Activated T-helper 1 cell treated with Interleukin-2 at 50 U/mL for 16 hours (primary cell): ENCODE data around the gene ZNF81.
"Not testable (repeated sequence)": the region's sequence is repeated elsewhere in the genome, so short reads cannot be mapped to it uniquely, and the experiment has no call there.

Source experiments
- DNase-seq: peaks from one replicate; pipeline ENCODE4 v3.0.0-alpha.2; 2020; ENCODE audit warnings: low read depth

ZNF81 gene

DNA sequence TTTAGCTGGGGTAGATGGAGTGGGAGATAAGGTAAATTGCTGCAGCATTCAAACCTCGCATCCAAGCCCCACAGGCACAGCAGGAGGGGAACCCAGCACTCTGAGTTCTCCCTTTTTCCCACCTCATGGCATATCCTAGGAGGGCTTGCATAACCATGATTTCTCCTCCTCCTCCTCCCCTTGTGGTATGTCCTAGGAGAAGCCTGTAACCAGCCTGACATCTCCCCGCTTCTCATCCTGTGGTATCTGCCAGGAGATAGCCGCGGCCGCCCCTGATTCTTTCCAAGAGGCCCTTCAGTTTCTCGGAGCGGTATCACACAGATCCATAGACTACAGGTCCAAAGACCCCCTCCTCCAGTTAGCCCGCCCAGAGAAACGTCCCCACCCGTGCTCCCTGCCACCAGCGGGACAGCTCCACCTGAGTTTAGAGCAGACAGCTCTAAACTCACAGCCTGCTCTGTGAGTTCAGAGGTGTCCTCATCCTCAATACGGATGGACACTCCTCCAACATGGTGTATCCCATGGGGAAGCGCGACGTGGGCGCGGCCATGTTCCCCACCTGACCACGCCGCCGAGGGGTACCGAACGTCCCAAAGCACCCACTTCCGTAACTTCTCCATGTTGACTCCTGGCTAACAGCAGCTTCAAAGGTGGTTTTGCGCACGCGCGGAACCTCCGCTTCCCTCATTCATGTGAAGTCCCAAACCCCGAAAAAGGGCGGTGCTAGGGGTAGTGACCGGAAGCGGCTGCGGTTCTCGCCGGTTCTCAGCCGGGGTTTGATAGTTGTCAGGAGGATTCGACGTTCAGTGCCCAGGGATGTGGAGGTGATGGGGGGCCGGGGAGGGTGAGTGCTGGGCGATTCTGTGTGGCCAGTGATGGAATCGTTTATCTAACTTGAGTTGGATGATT, at the start of gene ZNF81:
ZNF81 (plus strand) TSS at position 739 of the 909 bp plus-strand sequence. CDS start 9,366 bp downstream, outside the sequence.
- DNase-seq: peak; percentile 78

DNA sequence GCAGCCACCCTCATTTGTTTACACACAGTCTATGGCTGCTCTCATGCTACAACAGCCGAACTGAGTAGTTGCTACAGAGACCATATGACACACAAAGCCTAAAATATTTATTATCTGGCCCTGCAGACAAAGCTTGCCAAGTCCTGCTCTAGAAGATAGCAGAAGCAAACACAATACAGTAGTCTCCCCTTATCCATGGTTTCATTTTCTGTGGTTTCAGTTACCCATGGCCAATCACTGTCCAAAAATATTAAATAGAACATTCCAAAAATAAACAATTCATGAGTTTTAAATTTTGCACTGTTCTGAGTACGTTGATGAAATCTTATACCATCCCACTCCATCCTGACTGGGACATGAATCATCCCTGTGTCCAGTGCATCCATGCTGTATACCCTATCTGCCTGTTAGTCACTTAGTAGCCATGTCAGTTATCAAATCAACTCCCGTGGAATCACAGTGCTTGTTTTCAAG, 40.2 kb upstream of the ZNF81 start:
- DNase-seq: no peak

DNA sequence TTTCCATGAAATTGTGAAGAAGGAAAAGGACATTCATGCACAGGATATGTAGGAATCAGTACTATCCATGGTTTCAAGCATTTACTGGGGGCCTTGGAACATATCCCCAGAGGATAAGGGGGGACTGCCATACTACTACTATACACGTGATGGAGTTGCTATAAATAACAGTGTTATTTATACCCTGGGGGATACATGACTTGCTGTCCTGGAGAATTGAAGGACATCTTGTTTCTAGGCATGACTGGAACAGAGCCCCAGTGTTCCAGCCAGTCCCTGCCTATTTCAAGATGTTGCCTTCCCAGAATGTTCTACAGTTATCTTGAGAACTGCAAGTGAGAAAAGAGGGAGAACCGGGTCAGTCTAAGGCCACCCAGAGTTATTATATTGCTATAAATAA, 39.6 kb upstream of the ZNF81 start:
- no peak for DNase-seq

DNA sequence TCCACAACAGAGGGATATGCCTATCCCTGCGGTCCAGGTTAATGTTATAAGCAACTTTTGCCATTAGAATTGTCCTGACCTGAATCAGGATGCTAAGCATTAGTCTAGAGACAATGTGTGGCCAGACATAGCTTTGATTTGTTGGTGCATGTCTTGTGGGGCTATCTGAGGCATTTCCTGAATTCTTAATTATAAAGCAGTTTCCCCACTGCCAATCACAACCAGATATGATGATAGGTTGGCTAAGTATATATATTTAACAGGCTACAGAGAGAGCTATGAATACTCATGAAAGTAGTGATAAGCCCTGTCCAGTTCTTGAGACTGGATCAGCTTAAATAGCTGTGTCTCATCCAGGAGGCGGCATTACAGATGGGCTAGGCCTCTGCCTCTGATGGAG, 37.8 kb upstream of the ZNF81 start:
- DNase-seq: no peak

DNA sequence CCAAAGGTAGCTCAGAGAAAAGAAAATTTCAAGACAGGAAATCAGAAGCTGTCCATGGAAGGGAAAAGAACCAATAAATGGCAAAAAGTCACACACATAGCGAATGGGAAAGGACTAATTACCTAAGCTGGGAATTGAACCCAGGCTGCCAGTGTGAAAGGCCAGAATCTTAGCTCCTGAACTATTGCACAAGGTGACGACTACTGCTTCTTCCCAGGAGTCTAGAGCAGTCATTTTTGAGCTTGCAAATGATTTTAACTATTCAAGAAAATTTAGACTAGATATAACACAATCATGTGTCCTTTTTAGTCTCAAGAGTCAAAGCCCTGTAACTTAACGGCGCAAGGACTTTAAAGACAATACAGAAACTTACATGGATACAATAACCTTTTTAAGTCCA, 34.1 kb upstream of the ZNF81 start:
- DNase-seq: no peak

DNA sequence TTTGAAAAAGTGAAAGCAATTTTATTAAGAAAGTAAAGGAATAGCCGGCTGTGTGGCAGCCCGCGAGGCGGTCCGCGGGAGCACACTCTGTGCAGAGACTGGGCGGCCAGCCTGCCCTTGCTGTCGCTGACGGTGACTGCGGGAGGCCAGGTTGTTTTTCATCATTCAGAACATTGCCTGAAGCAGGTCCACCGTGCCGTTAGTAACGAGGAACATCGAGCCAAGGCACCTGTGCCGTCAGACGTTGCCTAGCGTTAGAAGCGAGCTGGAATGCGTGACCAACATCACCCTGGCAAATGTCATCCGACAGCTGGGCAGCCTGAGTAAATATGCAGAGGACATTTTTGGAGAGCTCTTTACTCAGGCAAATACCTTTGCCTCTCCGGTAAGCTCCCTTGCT, 33.6 kb upstream of the ZNF81 start:
- DNase-seq: not testable (repeated sequence)

DNA sequence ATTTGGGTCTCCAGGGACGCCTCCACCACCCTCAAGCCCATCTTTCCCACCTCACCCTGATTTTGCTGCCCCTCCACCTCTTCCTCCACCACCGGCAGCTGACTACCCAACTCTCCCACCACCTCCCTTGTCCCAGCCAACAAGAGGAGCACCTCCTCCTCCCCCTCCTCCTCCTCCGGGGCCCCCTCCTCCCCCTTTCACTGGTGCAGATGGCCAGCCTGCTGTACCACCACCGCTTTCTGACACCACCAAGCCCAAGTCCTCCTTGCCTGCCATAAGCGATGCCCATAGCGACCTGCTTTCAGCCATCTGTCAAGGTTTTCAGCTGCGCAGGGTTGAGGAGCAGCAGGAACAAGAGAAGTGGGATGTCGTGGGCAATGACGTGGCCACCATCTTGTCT, 32.4 kb upstream of the ZNF81 start:
- no peak for DNase-seq

DNA sequence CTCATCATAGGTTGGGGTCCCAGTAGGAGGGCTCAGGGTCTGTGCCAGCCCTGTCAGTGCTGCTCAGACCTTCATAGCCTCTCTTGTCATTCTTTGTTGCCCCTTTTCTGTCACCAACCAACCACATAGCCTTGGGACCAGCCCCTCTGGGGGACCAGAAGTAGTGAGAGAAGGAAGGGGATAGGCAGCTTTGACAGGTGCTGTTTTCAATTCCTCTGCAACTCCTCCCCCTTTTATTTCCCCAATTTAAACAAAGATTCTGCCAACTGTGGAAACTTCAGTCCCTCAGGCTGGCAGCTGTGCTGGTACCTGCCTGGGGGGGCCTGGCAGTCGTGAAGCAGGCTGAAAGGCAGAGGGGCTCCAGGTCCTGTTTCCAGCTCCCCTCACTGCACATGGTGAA, 30.9 kb upstream of the ZNF81 start:
- not testable (repeated sequence) for DNase-seq

DNA sequence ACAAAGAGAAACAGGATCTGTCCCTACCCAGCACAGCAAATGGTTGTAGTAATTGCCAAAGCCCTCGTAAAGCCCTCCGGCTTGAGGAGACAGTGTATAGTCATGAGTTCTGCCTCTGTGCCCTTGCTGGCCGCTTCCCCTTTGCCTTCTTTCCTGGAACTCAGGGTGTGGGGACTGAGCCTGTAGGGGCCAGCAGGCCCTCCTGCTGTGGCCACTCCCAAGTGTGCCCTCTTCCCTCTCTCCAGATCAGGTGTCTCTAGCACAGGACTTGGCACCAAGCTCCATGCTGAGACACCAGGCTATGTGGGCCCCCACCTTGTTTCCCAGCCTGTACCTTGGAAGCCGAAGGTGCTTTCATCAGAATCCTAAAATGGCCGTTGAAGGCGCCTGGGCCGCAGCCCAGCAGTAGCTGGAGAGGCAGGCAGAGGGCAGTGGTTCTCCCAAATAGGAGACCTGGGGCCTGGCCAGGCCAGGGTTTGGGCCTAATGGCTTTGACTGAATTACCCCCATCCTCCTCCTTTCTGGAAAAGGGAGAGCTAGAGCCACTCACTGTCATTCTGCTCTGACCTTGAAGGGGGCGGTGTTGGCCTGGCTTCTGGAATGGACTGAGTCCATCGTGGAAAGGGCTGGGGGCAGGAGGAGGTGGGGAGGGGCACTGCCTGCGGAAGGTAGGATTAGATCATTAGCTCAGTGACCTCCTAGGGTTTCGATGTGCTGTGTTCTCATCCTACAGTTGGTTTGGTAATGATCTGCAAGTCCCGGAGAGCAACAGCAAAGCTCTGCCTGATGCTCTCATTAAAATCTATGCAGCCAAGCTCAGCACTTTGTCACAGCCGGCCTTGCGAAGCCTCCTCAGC, 30.1 kb upstream of the ZNF81 start:
- DNase-seq: not testable (repeated sequence)

DNA sequence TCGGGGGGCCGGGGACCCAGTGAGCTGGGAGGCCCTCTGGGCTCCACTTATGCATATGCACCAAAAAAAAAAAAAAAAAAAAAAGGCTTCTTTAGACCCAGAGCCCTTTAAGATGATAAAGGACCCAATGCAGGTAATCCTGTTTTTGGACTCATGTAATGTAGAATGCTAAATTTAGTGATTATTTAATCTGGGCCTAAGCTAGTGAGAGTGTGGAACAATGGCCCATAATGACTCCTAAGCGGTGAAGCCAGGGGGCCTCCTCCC, 29.5 kb upstream of the ZNF81 start:
- DNase-seq: not testable (repeated sequence)

DNA sequence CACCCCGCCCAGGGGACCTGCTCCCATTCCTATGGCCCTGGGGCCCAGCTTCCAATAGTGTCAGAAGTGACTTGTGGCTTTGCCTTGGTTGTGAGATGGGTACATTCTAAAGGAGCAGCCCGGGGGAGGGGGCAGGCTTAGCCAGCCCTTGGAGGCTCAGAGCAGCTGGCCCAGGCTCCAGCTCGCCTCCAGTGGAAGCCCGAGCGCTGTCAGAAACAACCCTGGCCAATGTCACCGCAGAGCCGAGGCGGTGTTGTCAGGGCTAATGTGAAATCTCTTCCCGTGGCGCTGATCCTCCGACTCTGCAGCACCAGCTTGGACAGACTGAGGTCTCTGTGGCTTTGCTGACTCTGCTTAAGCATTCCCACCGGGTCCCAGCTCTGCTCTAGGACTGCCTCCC, 29.2 kb upstream of the ZNF81 start:
- no peak for DNase-seq

DNA sequence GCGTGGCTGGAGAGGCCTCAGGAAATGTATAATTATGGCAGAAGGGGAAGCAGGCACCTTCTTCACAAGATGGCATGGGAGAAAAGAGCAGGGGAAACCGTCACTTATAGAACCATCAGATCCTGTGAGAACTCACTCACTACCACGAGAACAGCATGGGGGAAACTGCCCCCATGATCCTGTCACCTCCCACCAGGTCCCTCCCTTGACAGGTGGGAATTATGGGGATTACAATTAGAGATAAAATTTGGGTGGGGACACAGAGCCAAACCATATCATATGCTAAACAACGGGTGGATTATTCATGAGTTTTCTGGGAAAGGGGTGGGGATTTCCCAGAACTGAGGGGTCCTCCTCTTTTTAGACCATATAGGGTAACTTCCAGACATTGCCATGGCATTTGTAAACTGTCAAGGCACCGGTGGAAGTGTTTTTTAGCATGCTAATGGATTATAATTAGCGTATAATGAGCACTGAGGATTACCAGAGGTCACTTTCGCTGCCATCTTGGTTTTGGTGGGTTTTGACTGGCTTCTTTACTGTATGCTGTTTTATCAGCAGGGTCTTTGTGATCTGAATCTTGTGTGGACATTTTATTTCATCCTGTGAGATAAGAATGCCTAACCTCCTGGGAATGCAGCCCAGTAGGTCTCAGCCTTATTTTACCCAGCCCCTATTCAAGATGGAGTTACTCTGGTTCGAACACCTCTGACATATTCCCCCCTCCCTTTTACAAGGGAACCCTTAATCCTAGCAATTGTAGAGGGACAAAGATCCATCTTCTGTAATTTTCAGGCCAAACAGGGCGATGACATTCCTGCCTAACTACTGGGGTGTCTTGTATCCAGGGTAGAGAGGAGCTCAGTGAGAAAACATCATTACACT, 27.6 kb upstream of the ZNF81 start:
- DNase-seq: no peak

DNA sequence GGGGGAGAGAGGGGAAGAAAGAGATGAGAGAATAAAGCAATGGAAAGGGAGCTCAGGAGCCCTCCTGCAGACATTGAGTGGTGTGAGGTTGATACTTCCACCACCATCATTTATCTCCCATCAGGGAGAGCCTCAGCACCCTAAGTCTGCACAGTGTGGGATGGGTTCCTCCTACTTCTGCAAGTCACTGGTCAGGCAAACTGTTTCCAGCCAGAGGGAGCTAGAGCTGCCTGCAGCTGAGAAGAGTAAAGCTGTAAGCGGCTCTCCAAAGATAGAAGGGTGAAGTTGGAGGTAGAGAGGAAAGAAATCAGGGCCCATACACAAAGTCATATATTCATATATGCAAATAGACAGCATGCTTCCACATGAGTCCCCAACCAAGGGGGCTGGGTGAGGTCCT, 21.9 kb upstream of the ZNF81 start:
- no peak for DNase-seq

DNA sequence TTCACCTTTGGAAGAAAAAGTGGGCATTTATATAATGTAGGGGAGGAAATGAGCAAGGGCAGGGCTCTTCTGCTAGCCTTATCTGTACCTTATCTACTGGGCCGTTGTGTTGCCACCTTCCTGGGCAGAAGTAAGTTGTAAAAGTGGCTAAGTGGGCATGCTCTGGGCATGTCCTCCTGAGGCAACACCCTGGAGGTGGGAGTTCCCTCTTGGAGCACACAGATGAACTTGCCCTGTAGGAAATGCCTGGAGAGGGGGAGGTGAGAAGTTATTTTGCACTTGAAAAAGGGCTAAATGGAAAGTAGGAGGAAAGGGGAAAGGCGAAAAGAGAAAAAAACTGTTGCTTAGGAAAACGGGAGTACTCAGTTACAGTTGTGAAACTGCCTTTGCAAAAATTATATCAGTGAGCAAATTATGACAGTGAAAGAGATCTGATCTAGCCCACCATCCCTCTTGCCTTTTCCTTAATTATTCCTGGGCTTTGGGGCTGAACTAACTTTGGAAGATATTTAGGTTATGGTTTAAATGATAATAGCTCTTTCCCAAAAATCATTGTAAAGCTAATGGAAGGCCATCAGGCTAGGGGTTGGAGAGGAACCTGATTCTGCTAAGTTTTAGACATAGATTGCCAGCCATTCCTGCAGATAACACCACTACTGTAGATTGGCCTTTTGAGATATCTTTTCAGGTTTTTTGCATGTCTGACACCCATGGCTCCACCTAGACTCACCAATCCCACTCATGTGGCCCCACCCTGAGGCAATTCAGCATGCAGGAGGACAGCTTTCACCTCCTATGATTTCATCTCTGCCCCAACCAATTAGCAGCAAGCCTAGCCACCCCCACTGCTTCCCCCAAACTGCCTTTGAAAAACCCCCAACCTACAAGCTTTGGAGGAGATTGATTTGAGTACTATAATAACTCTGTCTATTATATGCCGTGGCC, 20.5 kb upstream of the ZNF81 start:
- DNase-seq: no peak

DNA sequence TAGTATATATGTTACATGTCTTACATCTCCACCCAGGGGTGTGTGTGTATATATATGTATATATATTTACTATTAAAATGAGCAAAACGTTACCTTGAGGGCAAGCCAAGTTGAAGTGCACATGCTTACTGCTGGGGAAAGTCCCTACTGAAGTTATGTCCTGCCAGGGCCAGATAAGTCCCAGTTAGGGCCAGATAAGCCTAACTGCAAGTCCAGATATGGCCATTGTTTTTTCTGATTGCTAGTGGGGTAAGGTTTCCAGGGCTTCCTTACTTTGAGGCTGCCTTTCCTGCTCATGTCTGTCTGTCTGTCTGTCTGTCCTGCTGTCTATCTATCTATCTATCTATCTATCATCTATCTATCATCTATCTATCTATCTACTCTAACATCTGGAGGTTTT, 19.3 kb upstream of the ZNF81 start:
- no peak for DNase-seq

DNA sequence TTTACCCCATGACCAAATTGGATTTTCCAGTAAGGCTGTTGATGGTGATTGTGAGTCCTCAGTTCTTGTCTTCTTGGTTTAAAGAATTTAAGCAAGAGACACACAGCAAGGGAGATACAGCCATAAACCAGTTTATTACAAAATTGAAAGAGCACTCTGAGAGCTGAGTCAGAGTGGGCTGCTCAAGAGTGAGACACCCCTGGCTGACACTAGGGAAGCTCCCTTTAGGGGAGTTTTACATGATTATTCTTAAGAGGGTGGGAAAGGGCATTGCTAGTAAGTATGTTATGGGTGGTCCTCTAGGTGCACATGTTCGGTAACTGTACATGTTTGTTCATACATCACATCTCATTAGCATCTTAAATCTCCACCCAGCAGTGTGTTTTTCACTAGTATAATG, 18.8 kb upstream of the ZNF81 start:
- DNase-seq: no peak

DNA sequence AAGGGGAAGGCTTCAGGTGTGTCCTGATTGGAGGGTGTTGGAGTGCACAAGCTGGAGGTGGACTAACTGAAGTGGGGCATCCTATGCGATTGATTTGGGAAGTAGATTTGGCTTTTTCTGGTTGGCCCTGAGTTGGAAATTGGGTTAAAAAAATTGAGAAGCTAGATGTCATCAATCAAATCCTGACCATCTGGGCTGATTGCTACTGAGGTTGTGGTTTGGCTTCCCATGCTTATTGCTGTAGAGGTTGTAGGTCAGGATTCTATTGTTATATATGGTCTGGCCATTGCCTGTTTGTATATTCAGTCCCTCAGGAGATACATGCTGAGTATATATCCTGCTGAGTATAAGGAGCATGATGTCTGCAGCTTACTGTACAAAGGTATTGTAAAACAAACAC, 7.7 kb upstream of the ZNF81 start:
- DNase-seq: no peak

DNA sequence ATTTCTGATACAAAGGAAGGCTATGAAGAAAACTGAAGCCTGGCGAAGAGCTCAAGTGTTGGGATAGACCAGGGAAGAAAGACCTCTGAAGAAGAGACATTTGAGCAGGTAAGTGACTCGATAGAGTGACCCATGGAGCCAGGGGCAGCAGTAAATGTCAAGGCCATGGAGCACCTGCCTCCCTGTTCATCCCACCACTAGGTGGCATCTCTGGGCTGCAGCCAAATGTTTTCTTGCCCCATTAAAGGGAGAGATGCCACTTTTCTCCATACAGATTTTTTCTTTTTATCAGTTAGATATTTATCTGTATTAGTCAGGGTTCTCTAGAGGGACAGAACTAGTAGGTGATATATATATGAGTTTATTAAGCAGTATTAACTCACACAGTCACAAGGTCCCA, 4.9 kb upstream of the ZNF81 start:
- DNase-seq: peak; percentile 19

DNA sequence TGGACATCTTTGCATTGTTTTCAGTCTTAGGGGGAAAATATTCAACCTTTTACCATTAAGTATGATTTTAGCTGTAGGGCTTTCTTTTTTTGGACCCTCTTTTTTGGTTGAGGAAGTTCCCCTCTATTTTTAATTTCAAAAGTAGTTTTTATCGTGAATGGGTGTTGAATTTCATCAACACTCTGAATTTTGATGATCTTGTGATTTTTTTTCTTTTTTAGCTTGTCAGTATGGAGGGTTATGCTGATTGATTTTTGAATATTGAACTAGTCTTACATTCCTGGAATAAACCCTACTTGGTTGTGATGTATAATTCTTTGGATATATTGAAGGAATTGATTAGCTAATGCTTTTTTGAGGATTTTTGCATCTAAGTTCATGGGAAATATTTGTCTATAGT, 1.7 kb downstream of the ZNF81 start:
- DNase-seq: no peak

DNA sequence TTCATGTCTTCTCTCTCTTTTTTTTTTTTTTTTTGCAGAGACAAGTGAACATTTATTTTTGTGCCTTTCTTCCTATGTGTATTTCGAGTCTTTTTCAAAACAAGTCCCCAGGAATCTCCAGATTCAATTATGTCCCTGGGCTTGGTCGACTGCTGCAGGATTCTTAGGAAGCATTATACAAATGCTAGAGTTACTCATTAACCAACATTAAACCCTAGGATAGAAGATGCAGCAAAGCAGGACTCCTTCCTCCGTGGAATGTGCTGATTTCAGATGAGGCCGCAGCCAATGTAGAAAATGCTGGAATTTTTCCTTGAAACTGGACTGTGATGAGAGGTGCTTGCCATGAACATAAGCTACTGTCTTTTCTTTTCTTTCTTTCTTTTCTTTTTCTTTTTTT, 3.4 kb downstream of the ZNF81 start:
- no peak for DNase-seq

DNA sequence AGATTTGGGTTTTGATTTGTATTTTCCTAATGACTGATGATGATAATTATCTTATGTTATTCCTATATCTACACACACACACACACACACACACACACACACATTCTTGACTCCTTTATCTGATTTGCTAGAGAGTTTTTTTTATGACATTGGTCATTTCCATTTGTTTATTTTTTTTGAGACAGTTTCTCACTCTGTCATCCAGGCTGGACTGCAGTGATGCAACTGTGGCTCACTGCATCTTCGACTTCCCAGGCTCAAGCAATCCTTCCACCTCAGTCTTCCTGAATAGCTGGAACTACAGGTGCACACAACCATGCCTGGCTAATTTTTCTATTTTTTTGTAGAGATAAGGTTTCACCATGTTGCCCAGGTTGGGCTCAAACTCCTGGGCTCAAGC, 6.7 kb downstream of the ZNF81 start:
- DNase-seq: no peak
